ENCODE results near the gene PRPF38B. TPM values are rescaled to one million over a fixed set of nuclear protein-coding genes. Genes with fewer than 3 reads are reported as not detected.

PRPF38B gene, protein sequence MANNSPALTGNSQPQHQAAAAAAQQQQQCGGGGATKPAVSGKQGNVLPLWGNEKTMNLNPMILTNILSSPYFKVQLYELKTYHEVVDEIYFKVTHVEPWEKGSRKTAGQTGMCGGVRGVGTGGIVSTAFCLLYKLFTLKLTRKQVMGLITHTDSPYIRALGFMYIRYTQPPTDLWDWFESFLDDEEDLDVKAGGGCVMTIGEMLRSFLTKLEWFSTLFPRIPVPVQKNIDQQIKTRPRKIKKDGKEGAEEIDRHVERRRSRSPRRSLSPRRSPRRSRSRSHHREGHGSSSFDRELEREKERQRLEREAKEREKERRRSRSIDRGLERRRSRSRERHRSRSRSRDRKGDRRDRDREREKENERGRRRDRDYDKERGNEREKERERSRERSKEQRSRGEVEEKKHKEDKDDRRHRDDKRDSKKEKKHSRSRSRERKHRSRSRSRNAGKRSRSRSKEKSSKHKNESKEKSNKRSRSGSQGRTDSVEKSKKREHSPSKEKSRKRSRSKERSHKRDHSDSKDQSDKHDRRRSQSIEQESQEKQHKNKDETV
- 8.7 and 18.4 TPM in 2 replicates for total RNA-seq

DNA sequence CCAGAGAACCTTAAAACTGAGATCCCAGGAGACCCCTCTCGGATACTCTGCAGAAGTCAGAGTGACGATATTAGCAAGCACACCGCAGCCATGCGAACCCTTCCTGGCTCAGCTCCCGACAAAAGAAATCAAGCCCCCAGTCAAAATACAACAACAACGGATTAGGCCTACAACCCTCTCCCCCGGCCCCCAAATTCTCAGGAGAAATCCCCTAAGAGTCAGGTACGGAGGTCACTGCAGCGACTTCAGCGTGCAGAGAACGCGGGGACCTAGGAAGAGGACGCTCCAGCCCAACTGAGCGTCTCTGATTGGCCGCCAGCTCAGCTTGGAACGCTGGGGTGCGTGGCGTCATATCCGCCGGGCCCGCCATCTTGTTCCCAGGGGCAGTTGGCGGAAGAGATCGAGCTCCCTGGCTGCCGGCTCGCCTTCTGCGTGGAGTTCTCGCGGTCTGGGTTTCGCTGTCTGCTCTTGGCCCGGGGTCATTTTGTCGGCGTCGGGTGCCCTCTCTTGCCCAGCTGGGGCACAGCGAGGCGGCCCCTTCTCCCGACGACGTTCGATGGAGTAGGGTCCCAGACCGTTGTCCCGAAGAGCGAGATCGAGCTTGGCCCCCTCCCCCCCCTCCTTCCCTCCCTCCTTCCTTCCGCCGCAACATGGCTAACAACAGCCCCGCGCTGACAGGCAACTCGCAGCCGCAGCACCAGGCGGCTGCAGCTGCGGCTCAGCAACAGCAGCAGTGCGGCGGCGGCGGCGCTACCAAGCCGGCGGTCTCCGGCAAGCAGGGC is at the start of gene PRPF38B:
PRPF38B (plus strand) TSS at position 369 of the 782 bp plus-strand sequence; CDS start at position 651, 282 bp downstream.

DNA sequence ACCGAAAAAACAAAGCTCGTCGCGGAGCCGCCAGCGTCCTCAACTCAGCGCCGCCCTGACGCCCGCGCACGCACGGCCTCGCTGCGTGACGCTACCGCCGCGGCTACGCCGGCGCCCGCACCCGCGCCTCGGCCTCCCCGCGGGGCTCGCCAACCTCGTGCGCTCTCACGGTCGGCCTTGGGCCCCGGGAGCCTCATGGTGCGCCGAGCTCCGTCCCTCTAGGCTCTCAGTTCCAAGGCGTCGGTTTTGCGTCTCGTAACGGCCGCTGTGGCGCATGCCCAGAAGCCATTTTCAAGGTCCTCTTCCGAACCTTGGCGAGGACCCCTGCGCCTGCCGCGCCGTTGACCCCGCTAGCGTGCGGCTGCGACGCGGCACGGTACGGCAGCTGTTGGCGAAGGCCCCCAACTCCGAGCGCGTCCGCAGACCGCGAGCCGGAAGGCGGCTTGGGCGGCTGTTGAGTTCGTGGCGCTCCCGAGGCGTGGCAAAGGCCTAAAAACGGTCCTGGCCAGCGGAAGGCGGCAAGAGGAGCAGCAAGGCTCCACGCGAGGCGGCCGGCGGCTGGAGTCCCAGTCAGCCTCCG is 31.0 kb upstream of the PRPF38B start, which contains the start of gene HENMT1:
HENMT1 (minus strand) TSS at position 64 of the 580 bp plus-strand sequence. CDS start 1,209 bp downstream, outside the sequence.

DNA sequence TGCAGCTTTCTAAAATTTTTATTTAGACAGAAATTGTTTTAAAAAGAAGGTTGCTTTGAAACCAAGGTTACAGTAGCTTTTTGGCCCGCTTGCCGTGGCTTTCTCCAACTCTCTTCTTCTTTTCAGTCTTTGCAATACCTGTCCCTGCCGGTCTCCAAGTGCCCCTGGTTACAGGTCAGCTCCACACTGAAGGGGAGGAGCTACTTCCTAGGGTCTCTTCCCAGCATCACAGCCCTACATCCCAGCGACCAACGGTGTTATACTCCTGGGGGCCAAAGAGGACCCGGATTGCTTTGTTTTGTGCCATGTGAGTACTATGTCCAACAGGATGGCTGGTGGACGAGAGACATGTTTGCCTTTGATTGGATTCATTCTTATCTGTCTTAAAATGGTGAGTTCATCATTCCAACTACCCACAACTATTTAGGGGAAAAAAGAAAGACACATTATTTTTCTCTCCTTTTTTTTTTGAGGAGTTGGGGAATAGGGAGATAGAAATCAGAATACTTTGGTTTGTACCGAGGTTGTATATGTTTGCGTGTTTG is 20.6 kb downstream of the PRPF38B start, which contains the start of gene FNDC7:
FNDC7 (plus strand) TSS at position 303 of the 545 bp plus-strand sequence; CDS start at position 329, 26 bp downstream.

DNA sequence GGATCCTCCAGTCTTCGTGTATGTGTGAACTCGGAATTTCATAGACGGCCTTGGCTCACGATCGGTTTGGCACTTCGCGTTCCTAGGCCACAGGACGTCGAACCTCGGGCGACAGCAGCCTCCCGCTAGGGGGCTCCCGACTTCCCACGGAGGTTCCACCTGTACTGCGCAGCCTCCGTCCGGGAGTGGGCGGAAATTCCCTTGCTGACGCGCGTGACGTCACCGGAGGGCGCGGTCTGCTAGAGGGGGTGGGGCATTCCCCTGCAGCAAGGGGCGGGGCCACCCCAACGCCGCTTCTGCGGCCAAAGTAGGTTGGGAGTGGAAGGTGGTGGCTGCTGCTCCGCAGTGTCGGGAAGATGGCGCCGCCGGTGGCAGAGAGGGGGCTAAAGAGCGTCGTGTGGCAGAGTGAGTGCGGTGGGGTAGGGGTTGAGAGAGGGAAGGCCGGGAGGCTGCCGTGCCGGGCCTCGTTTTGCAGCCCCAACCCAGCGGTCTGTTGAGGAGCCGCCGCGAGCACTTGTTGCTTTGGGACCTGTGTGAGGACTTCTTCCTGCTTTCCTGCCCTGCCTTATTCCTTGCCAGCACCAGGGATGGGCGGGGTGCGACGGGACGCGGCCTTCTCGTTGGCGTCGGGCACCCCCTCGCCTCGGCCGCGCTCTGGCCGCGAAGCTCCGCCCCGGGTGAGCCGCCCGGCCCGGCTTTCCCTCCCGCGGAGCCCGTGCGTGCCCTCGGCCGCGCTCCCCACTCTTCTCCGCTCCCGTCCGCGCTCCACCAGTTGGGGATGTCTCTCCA is 54.5 kb downstream of the PRPF38B start, which contains the start of gene STXBP3:
STXBP3 (plus strand) TSS at position 293 of the 789 bp plus-strand sequence; CDS start at position 357, 64 bp downstream.

Other genes starting within 250 kb of the PRPF38B start
- not detected in 2 replicates for gene NBPF6, start 242.0 kb upstream of the PRPF38B start, total RNA-seq
- gene EEIG2, start 132.2 kb upstream of the PRPF38B start, total RNA-seq = 14.6 and 18.0 TPM in 2 replicates
- gene HENMT1, start 31.2 kb upstream of the PRPF38B start, total RNA-seq = 0.64 and 3.7 TPM in 2 replicates
- gene FNDC7, start 20.6 kb downstream of the PRPF38B start, total RNA-seq = 0.13 TPM in 1 of 2 replicates, not detected in the other
- gene STXBP3, start 54.4 kb downstream of the PRPF38B start, total RNA-seq = 25.5 and 28.3 TPM in 2 replicates
- gene AKNAD1, start 164.8 kb downstream of the PRPF38B start, total RNA-seq = 0.78 TPM in 1 of 2 replicates, not detected in the other
- 21.1 and 31.3 TPM in 2 replicates for gene GPSM2, start 184.7 kb downstream of the PRPF38B start, total RNA-seq